ENCODE data around the gene NLGN2.

The NLGN2 gene

GRCh38 chr17:7428557-7428956, 20.9 kb downstream of the NLGN2 start, which contains the start of gene SPEM3:
TSS of gene SPEM3 (plus strand) at chr17:7428857. CDS start at chr17:7428903, 46 bp downstream.
- DNase-seq = no peak

GRCh38 chr17:7429722-7430121, 22.1 kb downstream of the NLGN2 start:
- DNase-seq = no peak
- in situ Hi-C loops (cut with MboI; ENCODE audit: low pct_unique_long_range_greater_than_20kb, low sequenced_read_pairs) = no loop called here

More at GRCh38 chr17:7428557-7428956, 20.9 kb downstream of the NLGN2 start, which contains the start of gene SPEM3:
- in situ Hi-C loops (cut with MboI; ENCODE audit: low pct_unique_long_range_greater_than_20kb, low sequenced_read_pairs) = no loop called here

GRCh38 chr17:7431231-7431630, 23.6 kb downstream of the NLGN2 start:
- in situ Hi-C loops (cut with MboI; ENCODE audit: low pct_unique_long_range_greater_than_20kb, low sequenced_read_pairs) = no loop called here
- DNase-seq = no peak

- no peak for DNase-seq
- in situ Hi-C loops (cut with MboI; ENCODE audit: low pct_unique_long_range_greater_than_20kb, low sequenced_read_pairs) = no loop called here
Measured at GRCh38 chr17:7432296-7432695, 24.7 kb downstream of the NLGN2 start.

GRCh38 chr17:7435676-7436555, 28.3 kb downstream of the NLGN2 start:
- in situ Hi-C loops (cut with MboI; ENCODE audit: low pct_unique_long_range_greater_than_20kb, low sequenced_read_pairs) = no loop called here
- DNase-seq = peak; percentile 87

GRCh38 chr17:7436556-7437368, 29.1 kb downstream of the NLGN2 start:
- in situ Hi-C loops (cut with MboI; ENCODE audit: low pct_unique_long_range_greater_than_20kb, low sequenced_read_pairs) = no loop called here
- peak; percentile 85 for DNase-seq

GRCh38 chr17:7437369-7437863, 29.8 kb downstream of the NLGN2 start:
- in situ Hi-C loops (cut with MboI; ENCODE audit: low pct_unique_long_range_greater_than_20kb, low sequenced_read_pairs) = no loop called here
- DNase-seq = no peak

- DNase-seq = peak; percentile 68
- in situ Hi-C loops (cut with MboI; ENCODE audit: low pct_unique_long_range_greater_than_20kb, low sequenced_read_pairs) = no loop called here
Measured at GRCh38 chr17:7437950-7438614, 30.4 kb downstream of the NLGN2 start.

- DNase-seq = no peak
- in situ Hi-C loops (cut with MboI; ENCODE audit: low pct_unique_long_range_greater_than_20kb, low sequenced_read_pairs) = no loop called here
Measured at GRCh38 chr17:7438656-7439460, 31.2 kb downstream of the NLGN2 start.

GRCh38 chr17:7439462-7440112, 31.9 kb downstream of the NLGN2 start, which contains the start of gene FGF11:
TSS of gene FGF11 (plus strand) at chr17:7439512. CDS start at chr17:7439621, 109 bp downstream.
- no peak for DNase-seq
- in situ Hi-C loops (cut with MboI; ENCODE audit: low pct_unique_long_range_greater_than_20kb, low sequenced_read_pairs) = no loop called here

- in situ Hi-C loops (cut with MboI; ENCODE audit: low pct_unique_long_range_greater_than_20kb, low sequenced_read_pairs) = no loop called here
- DNase-seq = no peak
Measured at GRCh38 chr17:7440113-7440833, 32.6 kb downstream of the NLGN2 start.

GRCh38 chr17:7440834-7441195, 33.2 kb downstream of the NLGN2 start:
- DNase-seq = no peak
- in situ Hi-C loops (cut with MboI; ENCODE audit: low pct_unique_long_range_greater_than_20kb, low sequenced_read_pairs) = no loop called here

GRCh38 chr17:7441266-7441665, 33.6 kb downstream of the NLGN2 start:
- DNase-seq = no peak
- in situ Hi-C loops (cut with MboI; ENCODE audit: low pct_unique_long_range_greater_than_20kb, low sequenced_read_pairs) = no loop called here

- DNase-seq = no peak
- in situ Hi-C loops (cut with MboI; ENCODE audit: low pct_unique_long_range_greater_than_20kb, low sequenced_read_pairs) = no loop called here
Measured at GRCh38 chr17:7442142-7442541, 34.5 kb downstream of the NLGN2 start.

GRCh38 chr17:7443499-7444485, 36.1 kb downstream of the NLGN2 start:
- DNase-seq = no peak
- in situ Hi-C loops (cut with MboI; ENCODE audit: low pct_unique_long_range_greater_than_20kb, low sequenced_read_pairs) = no loop called here

Measured in KBM-7 (cell line).